Calu3 (cell line): ENCODE measurements around the gene CHSY3. TPM values are rescaled to one million over a fixed set of nuclear protein-coding genes. Genes with fewer than 3 reads are reported as not detected.

Source experiments
- BruUV-seq: library from RNA; stranded (reverse); fragments of 400-500 nt; replicated peaks from 2 replicates; lab custom pipeline; 2021; lab: Mats Ljungman, UMichigan
- CTCF ChIA-PET: fragments of 300-600 bp; sonication (Branson Sonifier 250); formaldehyde crosslinking; loops from one replicate; lab custom pipeline; 2022; ENCODE audit warnings: antibody characterized with exemption; lab: Charles Lee
- DNase-seq: peaks from one replicate; pipeline ENCODE4 v3.0.0; 2022
- H3K27ac Mint-ChIP-seq: one replicate; pipeline ENCODE4 v1.8.0; 2022; ENCODE audit warnings: mixed read lengths; ENCODE audit not compliant: unreplicated experiment
- H3K27me3 Mint-ChIP-seq: one replicate; pipeline ENCODE4 v1.8.0; 2022; ENCODE audit warnings: mixed read lengths; ENCODE audit not compliant: unreplicated experiment
- H3K36me3 Mint-ChIP-seq: one replicate; pipeline ENCODE4 v1.8.0; 2022; ENCODE audit warnings: mild to moderate bottlenecking, moderate library complexity, mixed read lengths; ENCODE audit not compliant: insufficient read depth, unreplicated experiment
- H3K4me1 Mint-ChIP-seq: one replicate; pipeline ENCODE4 v1.8.0; 2022; ENCODE audit warnings: mild to moderate bottlenecking, low read depth, mixed read lengths; ENCODE audit not compliant: unreplicated experiment
- H3K4me3 Mint-ChIP-seq: one replicate; pipeline ENCODE4 v1.8.0; 2022; ENCODE audit warnings: mild to moderate bottlenecking, low read depth, moderate library complexity, mixed read lengths; ENCODE audit not compliant: unreplicated experiment
- H3K9me3 Mint-ChIP-seq: one replicate; pipeline ENCODE4 v1.8.0; 2022; ENCODE audit warnings: low read depth, mixed read lengths; ENCODE audit not compliant: unreplicated experiment
- intact Hi-C: fragments of 100-400 bp; cut with micrococcal nuclease; formaldehyde crosslinking; loops from one replicate; pipeline ENCODE4 v1.10.0; 2022; ENCODE audit not compliant: unreplicated experiment
- total RNA-seq: library from RNA; stranded (reverse); gene quantifications from 2 replicates; pipeline ENCODE4 v1.2.3, GENCODE V29; 2022
- TF ChIP-seq, protein P1 (sequence below): fragments of 200-600 bp; IDR thresholded peaks from one replicate; pipeline ENCODE4 v1.8.0; 2022; ENCODE audit warnings: antibody characterized with exemption; ENCODE audit not compliant: unreplicated experiment

CHSY3 gene
- total RNA-seq, 1 experiment from 2014 or later: 1.5 TPM

DNA sequence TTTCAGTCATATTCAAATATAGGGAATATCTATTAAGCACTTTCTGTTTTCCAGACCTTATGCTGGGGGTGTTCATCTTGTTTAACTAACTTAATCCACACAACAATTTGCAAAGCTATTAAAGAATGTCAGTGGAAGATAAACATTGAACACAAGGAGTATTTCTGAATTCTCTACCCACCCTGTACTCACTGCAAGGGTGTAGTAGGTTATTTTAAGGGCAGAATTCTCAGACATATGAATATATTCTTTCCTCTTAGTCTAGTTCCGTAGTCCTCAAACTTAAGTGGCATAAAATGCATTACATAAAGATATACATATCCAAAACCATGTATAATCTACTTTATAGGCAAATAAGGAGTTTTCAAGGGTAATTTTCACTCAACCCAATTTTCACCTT, 19.9 kb upstream of the CHSY3 start:
- CTCF ChIA-PET: no interaction called here
- no TSS peak for BruUV-seq
- Mint-ChIP-seq H3K9me3 (no peaks in the 10 kb centered on the region), H3K4me1 (no peaks in the 10 kb centered on the region), H3K27ac (no peak overlapping the region), H3K4me3 (no peak overlapping the region), H3K36me3 (no peaks in the 10 kb centered on the region), H3K27me3 (no peaks in the 10 kb centered on the region)
- intact Hi-C loops: no loop called here
- TF ChIP-seq, protein P1, sequence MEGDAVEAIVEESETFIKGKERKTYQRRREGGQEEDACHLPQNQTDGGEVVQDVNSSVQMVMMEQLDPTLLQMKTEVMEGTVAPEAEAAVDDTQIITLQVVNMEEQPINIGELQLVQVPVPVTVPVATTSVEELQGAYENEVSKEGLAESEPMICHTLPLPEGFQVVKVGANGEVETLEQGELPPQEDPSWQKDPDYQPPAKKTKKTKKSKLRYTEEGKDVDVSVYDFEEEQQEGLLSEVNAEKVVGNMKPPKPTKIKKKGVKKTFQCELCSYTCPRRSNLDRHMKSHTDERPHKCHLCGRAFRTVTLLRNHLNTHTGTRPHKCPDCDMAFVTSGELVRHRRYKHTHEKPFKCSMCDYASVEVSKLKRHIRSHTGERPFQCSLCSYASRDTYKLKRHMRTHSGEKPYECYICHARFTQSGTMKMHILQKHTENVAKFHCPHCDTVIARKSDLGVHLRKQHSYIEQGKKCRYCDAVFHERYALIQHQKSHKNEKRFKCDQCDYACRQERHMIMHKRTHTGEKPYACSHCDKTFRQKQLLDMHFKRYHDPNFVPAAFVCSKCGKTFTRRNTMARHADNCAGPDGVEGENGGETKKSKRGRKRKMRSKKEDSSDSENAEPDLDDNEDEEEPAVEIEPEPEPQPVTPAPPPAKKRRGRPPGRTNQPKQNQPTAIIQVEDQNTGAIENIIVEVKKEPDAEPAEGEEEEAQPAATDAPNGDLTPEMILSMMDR: no peak
- DNase-seq: no peak

GRCh38 chr5:129899454-129899853, 4.8 kb upstream of the CHSY3 start:
- intact Hi-C loops: loop anchor here (1.0 to 2.0 kb wide), 2 partner anchors 1210 to 1517 kb away; no protein-coding TSS in a partner anchor
- no TSS peak for BruUV-seq
- H3K9me3 Mint-ChIP-seq: no peaks in the 10 kb centered on the region
- TF ChIP-seq, protein P1: no peak
- no peak overlapping the region for H3K27ac Mint-ChIP-seq
- H3K27me3 Mint-ChIP-seq: peaks cover 14% of the 10 kb centered on the region
- CTCF ChIA-PET: interaction anchor here (0.6 to 1.3 kb wide), 4 partner anchors 646 to 1763 kb away, joined by 3 to 4 read pairs (median 3); no protein-coding TSS in a partner anchor
- no peak for DNase-seq
- peaks cover 9% of the 10 kb centered on the region for H3K4me1 Mint-ChIP-seq
- H3K36me3 Mint-ChIP-seq: peaks cover 10% of the 10 kb centered on the region
- no peak overlapping the region for H3K4me3 Mint-ChIP-seq

- Mint-ChIP-seq H3K4me3 (no peak overlapping the region), H3K27me3 (peaks cover 30% of the 10 kb centered on the region), H3K27ac (no peak overlapping the region), H3K36me3 (peaks cover 28% of the 10 kb centered on the region), H3K4me1 (peaks cover 23% of the 10 kb centered on the region), H3K9me3 (no peaks in the 10 kb centered on the region)
- intact Hi-C loops: loop anchor here (5.0 to 10.0 kb wide), 3 partner anchors 239 to 822 kb away; no protein-coding TSS in a partner anchor
- CTCF ChIA-PET: interaction anchor here (0.6 kb wide), 1 partner anchor 1252 kb away, joined by 3 read pairs; no protein-coding TSS in a partner anchor
- BruUV-seq: no TSS peak
- no peak for DNase-seq
- TF ChIP-seq, protein P1: no peak
These were observed 1.4 kb upstream of the CHSY3 start for GRCh38 chr5:129902816-129903215.

GRCh38 chr5:129903466-129904101, 681 bp upstream of the CHSY3 start:
- Mint-ChIP-seq H3K27ac (peak overlapping the region; percentile 37), H3K36me3 (peaks cover 28% of the 10 kb centered on the region), H3K4me3 (peak overlapping the region; percentile 80), H3K27me3 (peaks cover 30% of the 10 kb centered on the region), H3K4me1 (peaks cover 23% of the 10 kb centered on the region), H3K9me3 (no peaks in the 10 kb centered on the region)
- CTCF ChIA-PET: interaction anchor here (0.6 to 0.7 kb wide), 3 partner anchors 14 to 1176 kb away, joined by 3 to 6 read pairs (median 4); no protein-coding TSS in a partner anchor
- intact Hi-C loops: loop anchor here (5.0 to 10.0 kb wide), 3 partner anchors 239 to 821 kb away; no protein-coding TSS in a partner anchor
- BruUV-seq: no TSS peak
- DNase-seq: no peak
- TF ChIP-seq, protein P1: no peak
